RCC 7860 (cell line): ENCODE measurements around the gene PAFAH1B1.
A peak's percentile ranks its signal among the peaks of the same experiment; 100 is the strongest.
"Not testable (repeated sequence)": the region's sequence is repeated elsewhere in the genome, so short reads cannot be mapped to it uniquely, and the experiment has no call there.

Experiments
- DNase-seq: peaks from one replicate; pipeline ENCODE4 v3.0.0-alpha.2; 2015; ENCODE audit warnings: low spot score
- FAIRE-seq: peaks from 2 replicates; lab custom pipeline; 2012; peaks lifted over from hg19 to GRCh38; lab: Jason Lieb, UNC

Gene PAFAH1B1

DNA sequence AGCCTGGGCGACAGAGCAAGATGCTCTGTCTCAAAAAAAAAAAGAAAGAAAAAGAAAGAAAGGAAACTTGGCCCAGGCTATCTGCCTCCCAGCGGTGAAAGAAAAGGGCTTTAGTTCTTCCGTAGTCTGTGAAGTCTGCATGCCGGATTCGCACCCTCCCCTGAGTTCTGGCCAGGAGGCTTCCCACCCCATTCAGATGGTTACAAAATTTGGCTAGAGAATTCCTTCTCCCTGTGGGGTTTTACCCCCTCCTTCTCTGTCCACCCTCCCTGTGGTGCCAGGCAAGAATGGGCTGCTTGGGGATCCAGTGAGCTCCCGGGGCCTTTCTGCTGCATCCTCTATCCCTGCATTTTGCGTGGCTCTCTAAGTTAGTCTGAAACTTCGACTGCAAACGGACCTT, 37.8 kb downstream of the PAFAH1B1 start:
- no peak for FAIRE-seq
- DNase-seq: no peak

DNA sequence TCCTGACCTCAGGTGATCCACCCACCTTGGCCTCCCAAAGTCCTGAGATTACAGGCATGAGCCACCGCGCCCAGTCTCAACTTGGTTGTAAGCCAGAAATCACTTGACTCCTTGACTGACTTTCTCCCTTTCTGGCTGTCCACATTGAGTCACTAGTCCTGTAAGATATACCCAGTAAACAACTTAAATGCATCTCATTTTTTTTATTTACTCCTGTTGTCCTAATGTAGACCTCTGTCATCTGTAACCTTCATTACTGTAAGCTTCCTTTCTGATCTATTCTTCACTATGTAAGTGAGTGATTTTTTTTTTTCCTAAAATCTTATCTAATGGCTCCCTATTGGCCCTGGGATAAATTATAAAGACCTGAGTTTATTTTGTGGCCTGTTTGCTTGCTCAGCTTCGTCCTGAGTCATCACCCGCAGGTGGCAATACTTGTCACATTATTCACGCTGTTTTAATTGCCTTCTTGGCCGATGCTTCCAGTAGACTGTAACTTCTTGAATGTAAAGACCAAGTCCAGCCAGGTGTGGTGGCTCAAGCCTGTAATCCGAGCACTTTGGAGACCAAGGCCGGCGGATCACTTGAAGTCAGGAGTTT, 41.0 kb downstream of the PAFAH1B1 start:
- peak; percentile 65 for FAIRE-seq
- peak; percentile 72 for DNase-seq

DNA sequence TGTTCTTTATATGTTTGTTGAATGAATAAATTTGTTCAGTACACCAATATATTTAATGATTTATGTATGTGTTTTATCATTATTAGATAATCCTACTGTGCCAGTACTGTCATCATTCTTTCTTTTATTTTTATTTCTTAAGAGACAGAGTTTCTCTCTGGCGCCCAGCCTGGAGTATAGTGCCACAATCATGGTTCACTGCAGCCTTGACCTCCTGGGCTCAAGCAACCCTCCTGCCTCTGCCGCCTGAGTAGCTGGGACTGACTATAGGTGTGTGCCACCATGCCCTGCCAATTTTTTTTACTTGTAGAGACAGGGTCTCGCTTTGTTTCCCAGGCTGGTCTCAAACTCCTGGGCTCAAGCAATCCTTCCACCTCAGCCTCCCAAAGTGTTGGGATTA, 41.8 kb downstream of the PAFAH1B1 start:
- FAIRE-seq (no peak), DNase-seq (no peak)

DNA sequence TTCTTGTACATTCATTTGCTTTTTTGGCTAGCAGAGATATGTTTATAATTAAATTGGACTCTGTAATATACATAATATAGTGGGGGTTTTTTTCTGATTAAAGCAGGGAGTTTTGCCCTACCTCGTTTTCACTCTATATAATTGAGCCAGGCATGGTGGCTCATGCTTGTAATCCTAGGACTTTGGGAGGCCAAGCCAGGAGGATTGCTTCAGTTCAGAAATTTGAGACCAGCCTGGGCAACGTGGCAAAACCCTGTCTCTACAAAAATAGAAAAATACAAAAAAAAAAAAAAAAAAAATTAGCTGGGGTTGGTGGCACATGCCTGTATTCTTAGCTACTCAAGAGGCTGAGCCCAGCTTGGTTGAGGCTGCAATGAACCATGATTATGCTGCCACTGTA, 42.2 kb downstream of the PAFAH1B1 start:
- no peak for FAIRE-seq
- DNase-seq: no peak

DNA sequence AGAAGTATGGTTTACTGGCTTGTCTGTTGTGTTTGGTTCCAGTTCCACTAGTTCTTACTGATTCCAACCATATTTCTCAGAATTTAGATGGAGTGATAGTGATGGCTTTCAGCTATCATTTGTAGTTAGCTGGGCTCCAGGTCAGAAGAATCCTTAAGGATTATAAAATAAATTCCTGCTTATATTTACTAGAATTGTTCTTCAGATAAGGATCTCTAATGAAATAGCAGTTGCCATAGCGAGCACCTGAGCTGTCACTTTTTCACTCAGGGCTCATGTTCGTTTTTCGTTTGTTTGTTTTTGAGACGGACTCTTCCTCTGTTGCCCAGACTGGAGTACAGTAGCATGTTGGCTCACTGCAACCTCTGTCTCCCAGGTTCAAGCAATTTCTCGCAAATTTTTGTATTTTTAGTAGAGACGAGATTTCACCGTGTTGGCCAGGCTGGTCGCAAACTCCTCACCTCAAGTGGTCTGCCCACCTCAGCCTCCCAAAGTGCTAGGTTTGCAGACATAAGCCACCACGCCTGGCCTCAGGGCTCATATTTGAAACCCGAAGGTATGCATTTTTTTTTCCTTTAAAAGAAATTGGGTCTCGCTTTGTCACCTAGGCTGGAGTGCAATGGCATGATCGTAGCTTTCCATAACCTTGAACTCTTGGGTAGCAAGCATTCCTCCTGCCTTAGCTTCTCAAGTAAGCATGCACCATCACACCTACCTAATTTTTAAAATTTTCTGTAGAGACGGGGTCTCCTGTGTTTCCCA, 42.9 kb downstream of the PAFAH1B1 start:
- FAIRE-seq (no peak), DNase-seq (no peak)

DNA sequence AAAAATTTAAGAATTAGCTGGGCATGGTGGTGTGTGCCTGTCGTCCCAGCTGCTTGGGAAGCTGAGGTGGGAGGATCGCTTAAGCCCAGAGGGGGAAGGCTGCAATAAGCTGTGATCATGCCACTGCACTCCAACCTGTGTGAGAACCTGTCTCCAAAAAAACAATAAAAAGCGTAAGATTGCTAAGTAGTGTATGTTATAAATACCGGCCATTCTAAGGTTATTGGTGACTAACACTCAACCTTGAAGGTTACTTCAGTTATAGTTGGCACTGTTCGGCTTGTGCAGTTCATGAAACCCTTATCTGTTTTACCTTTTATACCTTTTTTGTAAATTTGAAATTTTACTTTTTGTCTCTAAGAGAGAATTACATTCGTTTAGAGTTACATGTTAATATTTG, 44.0 kb downstream of the PAFAH1B1 start:
- FAIRE-seq (no peak), DNase-seq (no peak)

DNA sequence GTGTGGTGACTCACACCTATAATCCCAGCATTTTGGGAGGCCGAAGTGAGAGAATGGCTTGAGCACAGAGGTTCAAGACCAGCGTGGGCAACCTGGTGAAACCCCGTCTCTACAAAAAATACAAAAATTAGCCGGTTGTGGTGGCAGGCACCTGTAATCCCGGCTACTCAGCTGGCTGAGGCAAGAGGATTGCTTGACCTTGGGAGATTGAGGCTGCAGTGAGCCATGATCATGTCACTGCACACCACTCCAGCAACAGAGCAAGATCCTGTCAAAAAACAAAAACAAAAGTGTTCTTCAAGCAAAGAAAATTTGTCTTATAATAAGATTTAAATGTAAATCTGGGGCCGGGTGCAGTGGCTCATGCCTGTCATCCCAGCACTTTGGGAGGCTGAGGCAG, 51.5 kb downstream of the PAFAH1B1 start:
- no peak for DNase-seq
- no peak for FAIRE-seq

DNA sequence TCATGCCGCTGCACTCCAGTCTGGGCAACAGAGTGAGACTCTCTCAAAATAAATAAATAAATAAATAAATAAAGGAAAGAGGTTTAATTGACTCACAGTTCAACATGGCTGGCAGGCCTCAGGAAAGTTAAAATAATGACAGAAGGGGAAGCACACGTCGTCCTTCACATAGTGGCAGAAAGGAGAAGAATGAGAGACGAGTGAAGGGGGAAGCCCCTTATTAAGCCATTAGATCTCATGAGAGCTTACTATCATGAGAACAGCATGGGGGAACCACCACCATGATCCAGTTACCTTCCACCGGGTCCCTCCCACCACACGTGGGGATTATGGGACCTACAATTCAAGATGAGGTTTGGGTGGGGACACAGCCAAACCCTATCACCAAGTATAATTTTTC, 54.5 kb downstream of the PAFAH1B1 start:
- FAIRE-seq (no peak), DNase-seq (no peak)

DNA sequence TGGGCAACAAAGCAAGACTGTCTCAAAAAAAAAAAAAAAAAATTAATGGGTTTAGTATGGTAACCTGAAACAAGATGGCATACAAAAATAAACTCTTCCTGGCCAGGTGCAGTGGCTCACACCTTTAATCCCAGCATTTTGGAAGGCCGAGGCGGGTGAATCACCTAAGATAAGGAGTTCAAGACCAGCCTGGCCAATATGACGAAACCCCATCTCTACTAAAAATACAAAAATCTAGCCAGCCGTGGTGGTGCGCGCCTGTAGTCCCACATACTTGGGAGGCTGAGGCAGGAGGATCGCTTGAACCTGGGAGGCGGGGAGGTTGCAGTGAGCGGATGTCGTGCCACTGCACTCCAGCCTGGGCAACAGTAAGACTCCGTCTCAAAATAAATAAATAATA, 55.7 kb downstream of the PAFAH1B1 start:
- DNase-seq (no peak), FAIRE-seq (no peak)

DNA sequence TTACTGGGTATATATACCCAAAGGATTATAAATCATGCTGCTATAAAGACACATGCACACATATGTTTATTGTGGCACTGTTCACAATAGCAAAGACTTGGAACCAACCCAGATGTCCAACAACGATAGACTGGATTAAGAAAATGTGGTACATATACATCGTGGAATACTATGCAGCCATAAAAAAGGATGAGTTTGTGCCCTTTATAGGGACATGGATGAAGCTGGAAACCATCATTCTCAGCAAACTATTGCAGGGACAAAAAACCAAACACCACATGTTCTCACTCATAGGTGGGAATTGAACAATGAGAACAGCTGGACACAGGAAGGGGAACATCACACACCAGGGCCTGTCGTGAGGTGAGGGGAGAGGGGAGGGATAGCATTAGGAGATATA, 59.5 kb downstream of the PAFAH1B1 start:
- DNase-seq, FAIRE-seq: not testable (repeated sequence)

DNA sequence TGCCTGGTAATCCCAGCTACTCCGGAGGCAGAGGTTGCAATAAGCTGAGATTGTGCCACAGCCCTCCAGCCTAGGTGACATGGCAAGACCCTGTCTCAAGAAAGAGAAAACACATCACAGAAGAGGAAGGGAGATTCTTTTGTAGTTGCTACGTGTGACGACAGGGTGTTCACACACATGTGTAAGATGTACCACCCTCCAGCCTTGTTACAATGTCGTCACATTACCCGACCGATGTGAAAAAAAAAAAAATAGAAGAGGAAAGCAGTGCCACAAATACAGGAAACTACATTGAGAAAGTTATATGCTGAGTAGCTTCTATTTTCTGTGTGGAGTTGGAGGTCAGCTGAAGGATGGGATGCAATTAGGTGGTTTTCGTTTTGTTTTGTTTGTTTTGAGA, 62.1 kb downstream of the PAFAH1B1 start:
- FAIRE-seq (no peak), DNase-seq (no peak)

DNA sequence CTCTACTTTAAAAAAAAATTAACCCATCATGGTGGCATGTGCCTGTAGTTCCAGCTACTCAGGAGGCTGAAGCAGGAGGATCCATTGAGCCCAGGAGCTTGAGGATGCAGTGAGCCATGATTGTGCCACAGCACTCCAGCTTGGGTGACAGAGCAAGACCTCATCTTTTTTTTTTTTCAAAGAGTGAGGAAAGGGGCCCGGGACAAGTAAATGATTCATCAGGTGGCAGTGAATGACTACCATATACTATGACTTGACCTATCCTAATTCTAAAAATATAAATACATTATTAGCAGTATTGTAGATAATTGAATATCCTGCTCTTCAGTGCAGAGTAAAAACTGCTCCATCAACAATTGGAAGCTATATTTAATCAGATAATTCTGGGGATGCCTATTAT, 62.8 kb downstream of the PAFAH1B1 start:
- DNase-seq (peak; percentile 23), FAIRE-seq (peak; percentile 25)

DNA sequence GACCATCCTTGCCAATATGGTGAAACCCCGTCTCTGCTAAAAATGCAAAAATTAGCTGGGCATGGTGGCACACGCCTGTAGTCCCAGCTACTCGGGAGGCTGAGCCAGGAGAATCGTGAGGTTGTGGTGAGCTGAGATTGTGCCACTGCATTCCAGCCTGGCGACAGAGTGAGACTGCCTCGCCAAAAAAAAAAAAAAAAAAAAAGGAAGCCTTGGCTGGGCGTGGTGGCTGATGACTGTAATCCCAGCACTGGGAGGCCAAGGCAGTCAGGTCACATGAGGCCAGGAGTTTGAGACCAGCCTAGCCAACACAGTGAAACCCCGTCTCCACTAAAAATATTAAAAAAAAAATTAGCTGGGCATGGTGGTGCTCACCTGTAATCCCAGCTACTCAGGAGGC, 65.9 kb downstream of the PAFAH1B1 start:
- FAIRE-seq: not testable (repeated sequence)
- peak; percentile 37 for DNase-seq

DNA sequence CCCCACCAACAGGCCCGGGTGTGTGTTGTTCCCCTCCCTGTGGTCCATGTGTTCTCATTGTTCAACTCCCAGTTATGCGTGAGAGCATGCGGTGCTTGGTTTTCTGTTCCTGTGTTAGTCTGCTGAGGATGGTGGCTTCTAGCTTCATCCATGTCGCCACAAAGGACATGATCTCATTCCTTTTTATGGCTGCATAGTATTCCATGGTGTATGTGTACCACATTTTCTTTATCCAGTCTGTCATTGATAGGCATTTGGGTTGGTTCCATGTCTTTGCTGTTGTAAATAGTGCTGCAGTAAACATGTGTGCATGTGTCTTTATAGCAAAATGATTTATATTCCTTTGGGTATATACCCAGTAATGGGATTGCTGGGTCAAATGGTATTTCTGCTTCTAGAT, 67.0 kb downstream of the PAFAH1B1 start:
- not testable (repeated sequence) for FAIRE-seq, DNase-seq

DNA sequence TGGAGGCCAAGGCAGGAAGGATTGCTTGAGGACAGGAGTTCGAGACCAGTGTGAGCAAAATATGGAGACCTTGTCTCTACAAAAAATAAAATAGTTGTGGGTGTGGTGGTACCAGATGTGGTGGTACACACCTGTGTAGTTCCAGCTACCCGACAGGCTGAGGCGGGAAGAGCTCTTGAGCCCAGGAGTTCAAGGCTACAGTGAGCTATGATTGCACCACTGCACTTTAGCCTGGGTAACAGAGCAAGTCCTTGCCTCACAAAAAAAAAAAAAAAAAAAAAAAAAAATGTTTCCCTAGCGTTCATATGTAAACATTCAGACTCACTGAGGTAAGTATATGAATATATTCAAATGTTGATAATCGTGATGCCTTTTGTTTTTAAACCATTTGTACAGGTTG, 78.6 kb downstream of the PAFAH1B1 start:
- FAIRE-seq: no peak
- no peak for DNase-seq

DNA sequence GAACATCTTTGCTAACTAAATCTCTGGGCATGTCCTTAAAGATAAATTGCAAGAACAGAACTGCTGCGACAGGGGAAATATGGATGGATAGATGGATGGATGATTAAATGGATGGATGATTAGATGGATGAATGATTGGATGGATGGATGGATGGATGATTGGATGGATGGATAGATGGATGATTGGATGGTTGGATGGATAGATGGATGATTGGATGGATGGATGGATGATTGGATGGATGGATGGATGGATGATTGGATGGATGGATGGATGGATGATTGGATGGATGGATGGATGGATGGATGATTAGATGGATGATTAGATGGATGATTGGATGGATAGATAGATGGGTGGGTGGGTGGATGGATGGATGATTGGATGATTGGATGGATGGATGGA, 85.8 kb downstream of the PAFAH1B1 start:
- not testable (repeated sequence) for DNase-seq, FAIRE-seq

DNA sequence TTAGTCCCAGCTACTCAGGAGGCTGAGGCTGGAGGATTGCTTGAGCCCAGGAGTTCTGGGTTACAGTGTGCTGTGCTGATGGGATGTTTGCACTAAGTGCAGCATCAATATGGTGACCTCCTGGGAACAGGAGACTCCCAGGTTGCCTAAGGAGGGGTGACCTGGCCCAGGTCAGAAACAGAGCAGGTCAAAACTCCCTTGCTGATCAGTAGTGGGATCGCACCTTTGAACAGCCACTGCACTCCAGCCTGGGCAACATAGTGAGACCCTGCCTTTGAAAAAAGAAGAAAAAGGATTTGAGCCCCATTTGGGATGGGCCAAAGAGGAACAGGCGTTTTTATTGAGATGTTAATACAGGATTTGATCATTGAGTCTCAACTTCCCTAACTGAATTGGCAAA, 87.5 kb downstream of the PAFAH1B1 start:
- DNase-seq (no peak), FAIRE-seq (no peak)

DNA sequence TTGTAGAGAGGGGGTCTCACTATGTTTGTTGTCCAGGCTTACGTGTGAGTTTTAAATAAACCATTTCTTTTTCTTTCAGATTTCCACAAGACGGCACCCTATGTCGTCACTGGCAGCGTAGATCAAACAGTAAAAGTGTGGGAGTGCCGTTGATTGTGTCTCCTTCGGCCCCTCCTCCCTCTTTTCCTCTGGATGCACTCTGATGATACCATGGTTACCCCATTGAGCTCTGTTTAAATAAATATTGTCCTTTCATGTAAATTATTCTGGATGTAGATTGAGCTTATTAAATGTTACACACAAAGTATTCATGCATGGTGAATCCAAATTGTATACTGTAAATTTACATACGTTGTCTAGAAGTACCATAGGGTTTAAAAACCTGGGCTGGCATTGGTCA, 88.2 kb downstream of the PAFAH1B1 start:
- DNase-seq: no peak
- no peak for FAIRE-seq

DNA sequence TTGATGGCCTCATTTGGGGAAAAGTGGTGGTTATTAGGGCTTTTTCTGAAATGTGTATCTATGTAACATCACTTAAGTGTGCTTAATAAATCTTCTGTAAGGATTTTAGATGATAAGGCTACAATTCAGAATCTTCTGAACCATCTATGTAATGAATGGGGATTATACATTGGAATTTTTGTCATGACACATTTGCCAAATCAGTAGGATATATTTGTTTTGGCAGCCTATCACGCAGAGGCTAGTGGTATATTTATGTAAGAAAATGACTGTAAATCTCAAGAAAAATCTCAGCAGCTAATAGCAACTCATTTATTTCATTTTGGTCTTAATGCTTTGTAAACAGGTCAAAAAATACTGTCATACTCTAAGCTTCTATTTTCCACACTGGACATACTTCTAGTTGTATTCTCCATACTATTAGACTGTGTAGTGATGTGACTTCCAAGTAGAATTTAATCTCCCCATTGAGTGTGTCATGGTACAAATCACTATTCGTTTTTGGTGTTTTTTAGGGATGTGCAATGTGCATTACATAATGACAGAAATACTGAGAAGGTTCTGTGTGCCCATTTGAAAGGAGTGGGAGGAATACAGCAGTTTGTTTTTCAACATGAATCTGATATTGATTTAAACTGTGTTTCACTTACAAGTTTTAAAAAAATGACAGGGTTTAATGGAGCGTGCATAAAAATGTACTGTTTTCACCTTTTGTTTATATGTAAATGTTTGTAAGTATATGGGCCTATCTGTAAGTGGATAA, 88.9 kb downstream of the PAFAH1B1 start:
- no peak for FAIRE-seq
- no peak for DNase-seq

DNA sequence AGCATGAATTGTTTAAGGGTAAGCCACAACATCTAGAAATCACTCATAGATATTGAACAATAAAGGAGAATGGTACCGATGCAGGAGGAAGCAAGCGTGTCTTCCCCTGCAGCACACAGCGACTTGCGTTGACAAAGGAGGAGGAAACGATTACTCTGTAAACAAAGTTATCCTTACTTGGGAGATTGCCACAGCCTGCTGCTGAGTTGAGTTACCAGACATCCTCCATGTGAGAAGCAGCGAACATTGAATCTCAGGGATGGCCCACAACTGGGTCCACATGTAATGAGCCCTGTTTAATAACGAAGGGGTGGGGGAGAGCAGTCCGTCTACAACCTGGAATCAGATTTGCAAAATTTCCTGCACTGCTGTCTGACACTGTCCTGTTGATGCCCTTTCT, 90.5 kb downstream of the PAFAH1B1 start:
- DNase-seq (no peak), FAIRE-seq (no peak)

DNA sequence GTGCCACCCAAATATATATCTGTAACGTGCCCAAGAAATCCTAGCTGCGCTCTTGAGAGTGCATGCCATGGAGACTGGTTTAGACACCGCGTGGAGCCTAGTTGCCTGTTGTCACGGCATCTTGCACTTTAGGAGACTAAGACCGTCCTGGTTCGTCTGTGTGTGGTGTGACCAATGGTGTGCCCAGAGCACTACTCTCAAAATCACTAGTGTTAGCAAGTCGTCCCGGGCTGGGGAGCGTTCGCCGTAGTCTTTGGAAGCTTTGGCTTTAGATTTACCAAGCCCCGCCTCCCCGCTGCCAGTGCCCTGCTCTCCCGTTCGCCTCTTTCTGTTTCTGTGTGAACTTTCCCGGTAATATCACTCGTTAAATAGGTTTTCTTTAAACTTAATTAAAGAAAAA, 91.1 kb downstream of the PAFAH1B1 start:
- FAIRE-seq: no peak
- DNase-seq: no peak

DNA sequence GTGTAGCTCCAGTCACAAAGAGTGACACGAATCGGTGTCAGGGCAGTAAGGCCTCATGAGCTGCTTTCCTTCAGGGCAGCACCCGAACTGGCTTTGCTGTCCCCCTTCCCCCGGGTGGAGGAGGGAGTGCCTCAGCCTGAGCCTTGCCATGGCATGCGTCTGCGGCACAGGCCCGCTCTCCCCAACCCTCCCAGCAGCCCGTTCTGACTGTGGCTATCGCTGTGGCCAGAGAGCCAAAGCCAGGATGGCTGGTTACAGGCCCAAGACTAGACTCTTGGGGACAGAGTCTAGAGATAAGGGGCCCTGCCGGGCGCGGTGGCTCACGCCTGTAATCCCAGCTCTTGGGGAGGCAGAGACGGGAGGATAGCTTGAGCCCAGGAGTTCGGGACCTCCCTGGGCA, 92.2 kb downstream of the PAFAH1B1 start:
- DNase-seq (no peak), FAIRE-seq (no peak)
